HG03064 (cell line): ENCODE measurements around the gene CYP2J2.
"Not testable (repeated sequence)": the region's sequence is repeated elsewhere in the genome, so short reads cannot be mapped to it uniquely, and the experiment has no call there.

Experiments used
- ATAC-seq: cut with Tn5 transposase; IDR thresholded peaks from one replicate; pipeline ENCODE4 v1.9.1; 2021; ENCODE audit warnings: low read depth; ENCODE audit not compliant: unreplicated experiment

The CYP2J2 gene

GRCh38 chr1:59878370-59878769 is 48.2 kb downstream of the CYP2J2 start:
- ATAC-seq: no peak

GRCh38 chr1:59877108-59877682 is 49.4 kb downstream of the CYP2J2 start:
- no peak for ATAC-seq

GRCh38 chr1:59871746-59872145 is 54.8 kb downstream of the CYP2J2 start:
- no peak for ATAC-seq

- ATAC-seq: no peak
These were observed 60.1 kb downstream of the CYP2J2 start for GRCh38 chr1:59866462-59866861.

GRCh38 chr1:59857679-59858354 is 68.8 kb downstream of the CYP2J2 start:
- no peak for ATAC-seq

GRCh38 chr1:59856725-59857338 is 69.7 kb downstream of the CYP2J2 start:
- ATAC-seq: no peak

- not testable (repeated sequence) for ATAC-seq
These were observed 71.3 kb downstream of the CYP2J2 start for GRCh38 chr1:59855297-59855696.

GRCh38 chr1:59852117-59852516 is 74.5 kb downstream of the CYP2J2 start:
- no peak for ATAC-seq

- ATAC-seq: no peak
These were observed 79.7 kb downstream of the CYP2J2 start for GRCh38 chr1:59846895-59847282.

- no peak for ATAC-seq
These were observed 80.2 kb downstream of the CYP2J2 start for GRCh38 chr1:59846209-59846894.

GRCh38 chr1:59845091-59845490 is 81.5 kb downstream of the CYP2J2 start:
- no peak for ATAC-seq
